ENCODE measurements around the gene SPOCK2.

Gene SPOCK2

DNA sequence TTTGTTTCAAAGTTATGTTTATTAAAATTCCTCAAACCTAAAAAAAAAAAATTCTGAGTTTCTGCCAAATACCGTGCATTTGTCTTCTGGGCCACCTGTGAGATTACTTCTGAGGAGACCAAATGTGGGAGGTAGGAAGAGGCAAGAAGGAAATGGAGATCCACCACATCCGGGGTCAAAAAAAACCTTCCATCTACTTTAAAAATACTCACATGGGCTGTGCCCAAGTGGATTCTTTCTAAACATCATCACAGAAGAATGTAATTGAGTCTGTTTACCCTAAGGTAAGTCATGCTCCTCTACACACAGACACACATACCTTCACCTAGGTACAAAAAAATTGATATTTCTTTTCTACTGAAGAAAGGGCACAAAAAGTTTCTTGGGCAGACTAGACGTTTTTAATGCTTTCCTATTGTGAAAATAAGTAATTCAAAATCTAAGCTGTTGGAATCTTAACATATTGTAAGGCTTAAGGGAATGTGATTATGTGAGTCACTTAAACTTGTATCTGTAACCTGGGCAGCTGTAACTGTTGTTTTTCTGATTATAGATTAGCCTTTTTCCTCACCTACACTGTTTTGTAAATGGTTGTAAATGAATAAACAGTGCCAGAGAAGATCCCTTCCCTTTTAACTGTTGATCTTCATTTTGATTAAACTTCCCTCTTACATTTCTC, 19.1 kb upstream of the SPOCK2 start:
- no peak for DNase-seq

DNA sequence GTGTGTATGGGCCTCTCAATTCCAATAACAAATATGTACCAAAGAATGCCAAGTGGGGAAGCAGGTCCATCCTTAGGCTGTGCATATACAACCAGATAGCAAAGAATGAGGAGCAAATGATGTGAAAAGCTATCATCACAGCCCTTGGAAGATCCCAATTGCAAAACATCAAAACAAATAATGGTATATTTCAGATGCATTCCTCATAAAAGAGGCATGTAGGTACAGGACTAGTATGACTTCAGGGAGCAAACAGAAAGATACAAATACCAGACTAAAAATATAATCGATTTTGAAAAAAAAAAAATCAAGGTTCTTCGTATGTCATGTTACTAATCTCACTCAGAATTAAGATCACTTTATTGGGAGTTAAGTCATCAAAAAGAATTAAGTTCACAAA, 18.5 kb upstream of the SPOCK2 start:
- DNase-seq: no peak

- no peak for DNase-seq
These were observed 18.0 kb upstream of the SPOCK2 start for GRCh38 chr10:72106154-72106849.

GRCh38 chr10:72105710-72106109, 17.4 kb upstream of the SPOCK2 start:
- DNase-seq: no peak

- DNase-seq: no peak
These were observed 16.7 kb upstream of the SPOCK2 start for GRCh38 chr10:72105098-72105475.

- DNase-seq: no peak
These were observed 16.2 kb upstream of the SPOCK2 start for GRCh38 chr10:72104472-72105097.

DNA sequence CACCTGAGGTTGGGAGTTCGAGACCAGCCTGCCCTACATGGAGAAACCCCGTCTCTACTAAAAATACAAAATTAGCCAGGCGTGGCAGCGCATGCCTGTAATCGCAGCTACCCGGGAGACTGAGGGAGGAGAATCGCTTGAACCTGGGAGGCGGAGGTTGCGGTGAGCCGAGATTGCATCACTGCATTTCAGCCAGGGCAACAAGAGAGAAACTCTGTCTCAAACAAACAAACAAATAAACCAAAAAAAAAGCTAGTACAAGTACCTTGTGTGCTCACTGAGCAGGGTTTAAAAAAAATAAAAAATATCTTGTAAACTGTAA, 11.2 kb upstream of the SPOCK2 start:
- no peak for DNase-seq

- DNase-seq: no peak
These were observed 10.7 kb upstream of the SPOCK2 start for GRCh38 chr10:72098836-72099599.

DNA sequence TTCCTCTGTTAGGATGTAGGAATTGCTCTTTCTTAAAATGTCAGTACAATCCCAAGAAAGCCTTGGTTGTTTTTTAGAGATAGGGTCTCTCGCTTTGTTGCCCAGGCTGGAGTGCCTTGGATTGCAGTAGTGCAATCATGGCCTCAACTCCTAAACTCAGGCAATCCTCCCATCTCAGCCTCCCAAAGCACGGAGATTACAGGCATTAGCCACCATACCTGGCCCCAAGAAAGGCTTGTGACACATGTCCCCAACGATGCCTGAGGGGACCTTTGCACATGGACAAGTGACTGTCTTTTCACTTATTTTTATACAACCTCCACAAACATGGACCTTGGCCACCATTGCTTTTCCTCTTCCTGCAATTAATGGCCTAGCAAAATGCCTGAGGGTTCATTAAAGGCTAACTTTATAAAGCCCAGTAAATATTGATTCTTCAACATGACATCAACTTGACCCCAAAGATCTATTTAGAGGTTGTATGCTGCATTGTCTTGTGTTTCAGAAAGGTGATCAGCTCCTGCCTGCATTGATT, 10.0 kb upstream of the SPOCK2 start:
- DNase-seq: no peak

- no peak for DNase-seq
These were observed 9.3 kb upstream of the SPOCK2 start for GRCh38 chr10:72097448-72098300.

DNA sequence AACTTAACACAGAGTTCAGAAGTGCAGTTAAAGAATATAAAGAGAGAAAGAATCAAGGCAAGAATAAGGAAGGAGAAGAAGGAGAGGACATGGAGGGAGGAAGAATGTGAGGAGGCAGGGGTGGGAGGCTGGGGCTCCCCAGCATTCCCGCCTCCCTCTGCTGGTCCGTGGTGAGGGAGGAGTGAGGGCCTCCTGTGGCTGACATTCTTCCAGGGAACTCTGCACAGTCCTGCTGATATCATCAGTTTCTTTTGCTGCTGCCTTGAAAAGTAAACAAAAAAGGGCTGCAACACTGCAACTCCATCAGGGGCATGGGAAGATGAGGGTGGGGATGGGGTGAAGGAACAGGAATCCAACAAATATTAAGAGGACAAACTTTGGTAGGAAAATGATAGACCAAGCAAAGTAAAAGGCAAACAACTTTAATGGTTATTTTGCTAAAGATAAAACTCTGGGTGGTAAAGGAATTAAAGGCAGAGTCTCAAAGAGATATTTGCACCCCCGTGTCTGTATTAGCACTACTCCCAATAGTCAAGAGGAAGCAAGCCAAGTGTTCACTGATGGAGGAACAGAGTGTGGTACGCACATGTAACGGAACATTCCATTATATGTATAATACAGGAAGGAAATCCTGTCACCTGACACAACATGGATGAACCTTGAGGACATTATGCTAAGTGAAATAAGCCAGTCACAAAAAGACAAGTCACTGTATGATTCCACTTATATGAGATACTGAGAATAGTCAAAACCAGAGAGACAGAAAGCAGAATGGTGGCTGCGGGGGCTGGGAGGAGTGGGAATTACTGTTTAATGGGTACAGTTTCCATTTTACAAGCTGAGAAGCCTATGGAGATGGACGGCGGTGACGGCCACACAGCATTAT, 8.0 kb upstream of the SPOCK2 start:
- no peak for DNase-seq

- DNase-seq: no peak
These were observed 6.8 kb upstream of the SPOCK2 start for GRCh38 chr10:72095195-72095594.

DNA sequence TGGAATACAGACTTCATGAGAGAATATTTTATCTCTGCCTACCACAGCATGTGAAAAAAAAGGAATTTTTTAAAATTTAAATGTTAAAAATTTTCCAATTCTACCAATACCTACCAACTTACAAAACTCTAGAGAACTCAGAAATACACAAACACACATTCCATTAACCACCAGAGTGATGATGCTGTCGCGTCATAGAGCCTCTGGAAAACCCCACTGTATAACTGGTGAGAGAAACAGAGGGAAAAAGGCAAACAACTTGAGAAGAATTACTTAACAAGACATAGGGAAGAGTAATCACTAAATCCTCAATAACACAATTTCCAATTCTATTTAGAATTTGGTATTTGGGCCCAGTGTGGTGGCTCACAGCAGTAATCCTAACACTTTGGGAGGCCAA, 6.2 kb upstream of the SPOCK2 start:
- DNase-seq: no peak

- no peak for DNase-seq
These were observed 5.1 kb upstream of the SPOCK2 start for GRCh38 chr10:72093450-72093849.

DNA sequence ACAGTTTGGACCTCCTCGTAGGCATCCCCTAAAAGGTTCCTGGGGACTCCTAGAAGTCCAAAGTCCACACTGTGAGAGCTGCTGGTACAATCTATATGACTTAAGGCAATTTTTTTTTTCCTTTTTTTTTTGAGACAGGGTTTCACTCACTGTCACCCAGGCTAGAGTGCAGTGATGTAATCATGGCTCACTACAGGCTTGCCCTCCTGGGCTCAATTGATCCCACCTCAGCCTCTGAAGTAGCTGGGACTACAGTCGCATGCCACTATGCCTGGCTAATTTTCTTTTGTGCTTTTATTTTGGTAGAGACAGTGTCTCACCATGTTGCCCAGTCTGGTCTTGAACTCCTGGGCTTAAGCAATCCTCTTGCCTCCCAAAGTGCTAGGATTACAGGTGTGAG, 4.6 kb upstream of the SPOCK2 start:
- DNase-seq: no peak

DNA sequence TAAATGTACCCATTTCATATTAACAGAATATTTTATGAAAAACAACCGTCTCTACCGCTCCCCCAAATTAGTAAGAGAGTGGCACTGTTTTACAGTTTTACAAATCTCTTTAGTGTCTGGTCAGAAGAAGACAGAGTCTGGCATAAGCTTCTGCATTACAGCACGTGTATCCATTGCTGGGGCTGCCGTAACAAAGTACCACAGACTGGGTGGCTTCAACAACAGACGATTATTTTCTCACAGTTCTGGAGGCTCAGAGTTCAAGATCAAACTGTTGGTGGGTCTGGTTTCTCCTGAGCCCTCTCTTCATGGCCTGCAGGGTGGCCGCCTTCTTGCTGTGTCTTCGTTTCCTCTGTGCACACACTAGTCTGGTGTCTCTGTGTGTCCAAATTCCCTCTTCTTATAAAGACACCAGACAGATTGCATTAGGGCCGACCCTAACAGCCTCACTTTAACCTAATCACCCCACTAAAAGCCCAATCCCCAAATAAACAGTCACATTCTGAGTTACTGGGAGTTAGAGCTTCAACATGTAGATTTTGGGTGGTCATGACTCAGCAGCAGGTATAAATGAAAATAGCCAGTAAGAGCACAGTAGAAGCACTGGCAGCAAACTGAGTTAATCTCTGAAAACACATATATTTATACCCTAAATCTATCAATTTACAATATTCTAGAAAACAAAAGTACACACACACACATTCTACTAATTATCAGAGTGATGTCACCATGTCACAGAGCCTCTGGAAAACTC, 4.0 kb upstream of the SPOCK2 start:
- DNase-seq: no peak

- no peak for DNase-seq
These were observed 2.0 kb upstream of the SPOCK2 start for GRCh38 chr10:72090326-72090725.

DNA sequence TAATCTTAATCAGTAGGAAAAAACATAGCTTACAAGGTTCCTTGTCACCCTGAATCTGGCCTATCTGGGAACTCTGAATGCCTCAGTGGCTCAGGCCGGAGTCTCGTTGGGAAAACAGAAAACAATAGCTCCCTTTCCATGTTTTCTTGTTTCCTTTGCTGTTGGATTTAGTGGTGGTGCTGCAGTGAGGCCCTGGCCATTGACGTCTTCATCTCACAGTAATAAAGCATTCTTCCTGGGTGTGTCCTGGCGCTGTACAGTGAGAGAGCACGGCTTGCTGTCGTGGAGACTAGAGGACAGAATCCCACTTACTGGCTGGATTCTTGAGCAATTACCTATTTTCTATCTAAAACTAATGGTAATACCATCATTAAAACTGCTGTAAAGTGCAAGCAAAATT, 1.3 kb upstream of the SPOCK2 start:
- DNase-seq: no peak

DNA sequence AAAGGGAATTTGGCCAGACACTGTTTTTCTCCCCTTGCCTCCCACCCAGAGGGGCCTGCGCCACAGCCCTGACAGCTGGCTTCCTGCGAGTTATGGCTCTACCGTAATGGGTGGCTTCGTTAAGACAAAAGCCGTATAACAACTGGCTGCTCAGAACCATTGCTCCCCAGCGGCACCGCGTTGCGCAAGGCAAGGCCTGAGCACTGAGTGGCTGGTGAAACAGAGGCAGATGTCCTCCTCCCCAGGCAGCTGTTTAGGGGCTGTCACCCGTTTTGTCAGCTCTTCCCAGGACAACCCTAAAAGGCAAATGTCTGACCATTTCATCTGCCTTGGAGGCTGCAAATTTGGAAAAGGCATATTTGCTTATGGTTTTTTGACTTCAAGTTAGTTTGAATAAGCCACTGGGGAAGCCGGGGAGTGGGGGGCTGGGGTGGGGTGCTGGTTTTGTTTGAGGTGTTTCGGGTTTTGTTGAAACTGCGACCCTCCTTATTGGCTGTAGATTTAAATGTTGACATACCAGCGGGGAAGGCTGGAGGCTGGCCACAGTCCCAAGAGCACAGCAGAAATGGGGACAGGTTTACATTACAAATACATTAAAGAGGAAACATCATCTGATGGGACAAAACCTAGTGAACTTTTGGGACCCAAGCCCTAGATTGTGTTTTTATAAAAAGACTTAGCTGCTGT, 681 bp upstream of the SPOCK2 start:
- DNase-seq: no peak

DNA sequence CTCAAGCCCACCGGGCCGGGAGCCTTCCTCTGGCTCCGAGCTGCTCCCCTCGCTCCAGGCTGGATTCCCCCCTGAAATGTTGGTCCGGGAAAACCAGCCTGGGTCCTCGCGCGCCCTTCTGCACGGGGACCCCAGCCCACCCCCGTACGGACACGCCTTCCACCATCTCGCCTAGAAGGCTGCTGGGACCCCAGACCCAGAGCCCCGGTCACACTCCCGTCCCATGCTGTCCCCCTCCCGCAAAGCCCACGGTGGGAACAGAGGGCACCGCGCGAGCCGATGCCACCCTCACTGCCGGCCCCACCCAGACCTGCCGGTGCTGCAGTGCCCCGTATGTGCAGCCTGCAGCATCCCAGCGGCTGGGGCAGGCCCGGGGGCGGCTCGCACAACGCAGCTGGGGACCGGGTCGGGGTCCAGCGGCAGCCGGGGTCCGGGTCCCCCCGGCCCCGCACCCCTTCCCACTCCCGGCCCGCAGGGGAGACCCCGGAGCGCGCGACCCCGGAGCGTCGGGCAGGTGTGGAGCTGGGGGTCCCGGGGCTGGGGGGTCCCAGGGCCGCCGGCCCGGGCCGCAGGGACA, 871 bp downstream of the SPOCK2 start:
- no peak for DNase-seq

Measured in NCI-H526 treated with DMSO at 0.1 percent for 48 hours (cell line).